Naive thymus-derived CD8-positive, alpha-beta T cell (primary cell): ENCODE results near the gene MACROD1. TPM values are rescaled to one million over a fixed set of nuclear protein-coding genes. Genes with fewer than 3 reads are reported as not detected.

Experiments
- ATAC-seq, 2 donors: fragments of 150-1000 bp; cut with Tn5 transposase in 1 of 2; sonication (Bioruptor Pico), chemical (Tn5 transposase) in 1 of 2; 1 replicate in 1 of 2; 2 replicates in 1 of 2; pipeline ENCODE4 v1.10.0; 2021; ENCODE audit warnings: mild to moderate bottlenecking in 2 of 2, moderate library complexity in 2 of 2
- POLR2A ChIA-PET: fragments of 350-600 bp; sonication (Branson Sonifier 250); formaldehyde crosslinking; loops from one replicate; lab custom pipeline; 2021; ENCODE audit warnings: antibody characterized with exemption; lab: Charles Lee
- DNase-seq, 10 donors: peaks; one replicate each; pipeline versions ENCODE4 v3.0.0 to v3.0.0-alpha.2; 2020 to 2022
- H3K27ac Mint-ChIP-seq, 10 donors: one replicate each; pipeline ENCODE4 v1.8.0; 2020 to 2022; ENCODE audit warnings: mild to moderate bottlenecking in 10 of 10, mixed read lengths in 10 of 10, moderate library complexity in 4 of 10, inconsistent platforms in 1 of 10
- H3K27me3 Mint-ChIP-seq, 5 donors: one replicate each; pipeline ENCODE4 v1.8.0; 2021 to 2022; ENCODE audit warnings: mixed read lengths in 5 of 5
- H3K36me3 Mint-ChIP-seq, 3 donors: one replicate each; pipeline ENCODE4 v1.8.0; 2020 to 2022; ENCODE audit warnings: mixed read lengths in 3 of 3, mild to moderate bottlenecking in 2 of 3, inconsistent platforms in 1 of 3
- H3K4me1 Mint-ChIP-seq, 4 donors: one replicate each; pipeline ENCODE4 v1.8.0; 2021 to 2022; ENCODE audit warnings: mixed read lengths in 4 of 4
- H3K4me3 Mint-ChIP-seq, 10 donors: one replicate each; pipeline ENCODE4 v1.8.0; 2020 to 2022; ENCODE audit warnings: mild to moderate bottlenecking in 10 of 10, mixed read lengths in 10 of 10, moderate library complexity in 6 of 10, inconsistent platforms in 1 of 10
- H3K9me3 Mint-ChIP-seq, 9 donors: one replicate each; pipeline ENCODE4 v1.8.0; 2020 to 2022; ENCODE audit warnings: mixed read lengths in 9 of 9, mild to moderate bottlenecking in 3 of 9, inconsistent platforms in 1 of 9, moderate library complexity in 1 of 9
- polyA plus RNA-seq, 3 donors: library from polyadenylated mRNA; unstranded; fragments of 300-500 nt; fragmentation: Illumina TruSeq; gene quantifications; one replicate each; pipeline ENCODE4 v1.2.3, GENCODE V29; 2021
- total RNA-seq, 8 experiments: library from RNA in 2 of 8; stranded (reverse) in 2 of 8; gene quantifications; one replicate each; pipeline ENCODE4 v1.2.3 and lab custom pipeline; 2021 to 2026

The MACROD1 gene
- total and polyA plus RNA-seq, 5 experiments from 2014 or later, result 7.3 to 14.4 (median 10.8) TPM

GRCh38 chr11:63951779-63952536, 214.0 kb downstream of the MACROD1 start:
- H3K9me3 Mint-ChIP-seq, result no peaks in the 10 kb centered on the region
- H3K27ac Mint-ChIP-seq, result peak overlapping the region; percentile 23 to 93 (median 84)
- ATAC-seq (peak; percentile 89 to 90), DNase-seq (peak in 6 of 10 donors; percentile 15 to 43 (median 31))
- POLR2A ChIA-PET, result interaction anchor here (1.2 to 2.4 kb wide), 4 partner anchors 8 to 36 kb away, joined by 4 to 10 read pairs (median 5); no protein-coding TSS in a partner anchor
- peaks cover 17 to 45% (median 34%) of the 10 kb centered on the region in 4 donors for H3K4me1 Mint-ChIP-seq
- H3K27me3 Mint-ChIP-seq, result no peaks in the 10 kb centered on the region
- H3K4me3 Mint-ChIP-seq, result peak overlapping the region; percentile 24 to 82 (median 56)
- H3K36me3 Mint-ChIP-seq, result peaks cover 0 to 31% (median 0%) of the 10 kb centered on the region in 3 donors

Other genes starting within 250 kb of the MACROD1 start
- gene RCOR2, start 248.9 kb downstream of the MACROD1 start, total RNA-seq, result not detected
- gene RCOR2, start 248.9 kb downstream of the MACROD1 start, polyA plus RNA-seq, result under 1 TPM in 1 of 3 donors, not detected in 2; 0.14 TPM
- 10 to 100 TPM; 24.2 to 28.0 TPM for gene NAA40, start 227.1 kb downstream of the MACROD1 start, total RNA-seq
- gene NAA40, start 227.1 kb downstream of the MACROD1 start, polyA plus RNA-seq, result 10 to 100 TPM in 2 of 3 donors, 1 to 10 TPM in 1; 6.2 to 14.6 (median 11.7) TPM
- gene COX8A, start 191.5 kb downstream of the MACROD1 start, total RNA-seq, result 10 to 100 TPM; 94.9 to 95.2 TPM
- gene COX8A, start 191.5 kb downstream of the MACROD1 start, polyA plus RNA-seq, result 100 to 1,000 TPM; 319 to 428 (median 392) TPM
- 10 to 100 TPM; 69.6 to 75.8 TPM for gene OTUB1, start 179.7 kb downstream of the MACROD1 start, total RNA-seq
- 100 to 1,000 TPM; 109 to 121 (median 115) TPM for gene OTUB1, start 179.7 kb downstream of the MACROD1 start, polyA plus RNA-seq
- not detected for gene FLRT1, start 130.2 kb downstream of the MACROD1 start, total RNA-seq
- not detected for gene FLRT1, start 130.2 kb downstream of the MACROD1 start, polyA plus RNA-seq
- gene STIP1, start 20.1 kb upstream of the MACROD1 start, total RNA-seq, result 100 to 1,000 TPM; 110 to 114 TPM
- gene STIP1, start 20.1 kb upstream of the MACROD1 start, polyA plus RNA-seq, result 100 to 1,000 TPM in 1 of 3 donors, 10 to 100 TPM in 2; 59.4 to 132 (median 66.2) TPM
- gene FERMT3, start 40.6 kb upstream of the MACROD1 start, total RNA-seq, result 100 to 1,000 TPM; 104 to 108 TPM
- gene FERMT3, start 40.6 kb upstream of the MACROD1 start, polyA plus RNA-seq, result 100 to 1,000 TPM; 125 to 149 (median 129) TPM
- gene TRPT1, start 60.1 kb upstream of the MACROD1 start, total RNA-seq, result 10 to 100 TPM; 40.2 to 41.0 TPM
- gene TRPT1, start 60.1 kb upstream of the MACROD1 start, polyA plus RNA-seq, result 10 to 100 TPM; 47.2 to 54.2 (median 51.4) TPM
- gene NUDT22, start 60.2 kb upstream of the MACROD1 start, total RNA-seq, result 10 to 100 TPM; 77.1 to 83.8 TPM
- gene NUDT22, start 60.2 kb upstream of the MACROD1 start, polyA plus RNA-seq, result 10 to 100 TPM; 43.4 to 50.4 (median 48.2) TPM
- gene DNAJC4, start 64.4 kb upstream of the MACROD1 start, total RNA-seq, result 10 to 100 TPM; 54.9 to 56.2 TPM
- gene DNAJC4, start 64.4 kb upstream of the MACROD1 start, polyA plus RNA-seq, result 10 to 100 TPM; 21.5 to 33.2 (median 30.9) TPM
- 10 to 100 TPM; 59.7 to 62.1 TPM for gene VEGFB, start 68.5 kb upstream of the MACROD1 start, total RNA-seq
- 10 to 100 TPM; 11.2 to 28.1 (median 16.9) TPM for gene VEGFB, start 68.5 kb upstream of the MACROD1 start, polyA plus RNA-seq
- 10 to 100 TPM; 24.1 to 28.9 TPM for gene FKBP2, start 75.0 kb upstream of the MACROD1 start, total RNA-seq
- gene FKBP2, start 75.0 kb upstream of the MACROD1 start, polyA plus RNA-seq, result 10 to 100 TPM; 84.9 to 91.8 (median 85.5) TPM
- 10 to 100 TPM; 39.1 to 45.5 TPM for gene PPP1R14B, start 80.8 kb upstream of the MACROD1 start, total RNA-seq
- 10 to 100 TPM; 22.4 to 50.6 (median 45.4) TPM for gene PPP1R14B, start 80.8 kb upstream of the MACROD1 start, polyA plus RNA-seq
- gene PLCB3, start 85.4 kb upstream of the MACROD1 start, total RNA-seq, result 1 to 10 TPM; 8.1 to 8.8 TPM
- gene PLCB3, start 85.4 kb upstream of the MACROD1 start, polyA plus RNA-seq, result under 1 TPM; 0.20 to 0.51 (median 0.35) TPM
- gene BAD, start 118.6 kb upstream of the MACROD1 start, total RNA-seq, result 10 to 100 TPM; 13.7 to 18.5 TPM
- gene BAD, start 118.6 kb upstream of the MACROD1 start, polyA plus RNA-seq, result 10 to 100 TPM; 39.1 to 44.8 (median 39.9) TPM
- gene GPR137, start 119.7 kb upstream of the MACROD1 start, total RNA-seq, result 10 to 100 TPM; 33.0 to 33.3 TPM
- gene GPR137, start 119.7 kb upstream of the MACROD1 start, polyA plus RNA-seq, result 1 to 10 TPM; 4.8 to 6.9 (median 6.4) TPM
- not detected for gene KCNK4, start 125.2 kb upstream of the MACROD1 start, total RNA-seq
- not detected for gene KCNK4, start 125.2 kb upstream of the MACROD1 start, polyA plus RNA-seq
- not detected for gene CATSPERZ, start 134.2 kb upstream of the MACROD1 start, total RNA-seq
- gene CATSPERZ, start 134.2 kb upstream of the MACROD1 start, polyA plus RNA-seq, result not detected
- 10 to 100 TPM; 19.9 to 24.9 TPM for gene ESRRA, start 139.4 kb upstream of the MACROD1 start, total RNA-seq
- 1 to 10 TPM; 3.5 to 9.1 (median 4.8) TPM for gene ESRRA, start 139.4 kb upstream of the MACROD1 start, polyA plus RNA-seq
- gene TRMT112, start 151.4 kb upstream of the MACROD1 start, total RNA-seq, result 100 to 1,000 TPM; 159 to 162 TPM
- 100 to 1,000 TPM; 509 to 524 (median 515) TPM for gene TRMT112, start 151.4 kb upstream of the MACROD1 start, polyA plus RNA-seq
- 10 to 100 TPM; 47.5 to 51.5 TPM for gene PRDX5, start 152.0 kb upstream of the MACROD1 start, total RNA-seq
- 100 to 1,000 TPM; 186 to 239 (median 206) TPM for gene PRDX5, start 152.0 kb upstream of the MACROD1 start, polyA plus RNA-seq
- gene CCDC88B, start 174.1 kb upstream of the MACROD1 start, total RNA-seq, result 100 to 1,000 TPM; 112 to 119 TPM
- gene CCDC88B, start 174.1 kb upstream of the MACROD1 start, polyA plus RNA-seq, result 10 to 100 TPM; 10.4 to 37.0 (median 19.2) TPM
- 10 to 100 TPM; 21.0 to 23.3 TPM for gene RPS6KA4, start 193.0 kb upstream of the MACROD1 start, total RNA-seq
- gene RPS6KA4, start 193.0 kb upstream of the MACROD1 start, polyA plus RNA-seq, result 1 to 10 TPM; 4.3 to 5.1 (median 5.1) TPM